ENCODE measurements around the gene DCX.

GRCh38 chrX:111411983-111412382 lies at the start of gene DCX:
- TF ChIP-seq TAF1 (IDR thresholded peaks at IDR 0.05; ENCODE audit: borderline replicate concordance, insufficient read depth, low read length) (no peak), REST (IDR thresholded peaks at IDR 0.05; ENCODE audit: insufficient read depth in 1 of 2, low read depth in 2 of 2, low read length in 2 of 2) (no peak), POLR2AphosphoS5 (IDR thresholded peaks at IDR 0.05; ENCODE audit: low read depth, low read length) (no peak), SIN3A (IDR thresholded peaks at IDR 0.05; ENCODE audit: borderline replicate concordance, insufficient read depth, low read length) (no peak)
